ENCODE results near the gene DPP6.
"Not testable (repeated sequence)": the region's sequence is repeated elsewhere in the genome, so short reads cannot be mapped to it uniquely, and the experiment has no call there.

The DPP6 gene

DNA sequence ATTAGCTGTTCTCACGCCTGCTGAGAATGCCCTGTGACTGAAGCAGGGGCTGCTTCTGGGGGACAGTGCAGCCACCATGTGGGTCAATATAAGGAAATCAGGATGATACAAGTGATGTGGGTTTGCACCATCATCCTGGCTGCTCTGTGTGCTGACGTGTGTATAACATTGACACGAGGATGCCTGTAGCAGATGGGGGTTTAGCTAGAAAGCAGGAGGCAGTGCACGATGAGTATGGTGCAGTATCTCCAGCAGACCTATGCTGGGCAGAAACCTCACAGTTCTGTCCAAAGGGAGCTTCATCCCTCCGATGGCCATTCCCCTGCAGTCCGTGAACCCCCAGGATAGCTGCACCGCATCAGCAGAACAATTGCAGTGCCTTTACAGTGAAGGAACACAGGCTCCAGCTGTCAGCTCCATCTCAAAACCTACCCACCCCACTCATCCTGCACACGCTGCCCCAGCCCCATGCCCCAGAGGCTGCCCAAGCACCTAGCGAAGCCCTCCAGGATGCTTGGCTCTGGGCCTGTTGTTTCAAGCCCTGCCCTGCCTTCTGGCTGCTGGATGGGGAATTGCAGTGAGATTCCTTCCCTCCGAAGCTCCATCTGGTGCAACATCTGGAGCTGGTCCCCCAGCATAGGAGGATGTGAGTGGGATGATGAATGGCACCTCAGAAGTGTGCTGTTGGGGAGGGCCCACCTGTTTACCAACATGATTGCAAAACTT is 96.8 kb downstream of the DPP6 start:
- DNase-seq (ENCODE audit: low spot score), result not testable (repeated sequence)

DNA sequence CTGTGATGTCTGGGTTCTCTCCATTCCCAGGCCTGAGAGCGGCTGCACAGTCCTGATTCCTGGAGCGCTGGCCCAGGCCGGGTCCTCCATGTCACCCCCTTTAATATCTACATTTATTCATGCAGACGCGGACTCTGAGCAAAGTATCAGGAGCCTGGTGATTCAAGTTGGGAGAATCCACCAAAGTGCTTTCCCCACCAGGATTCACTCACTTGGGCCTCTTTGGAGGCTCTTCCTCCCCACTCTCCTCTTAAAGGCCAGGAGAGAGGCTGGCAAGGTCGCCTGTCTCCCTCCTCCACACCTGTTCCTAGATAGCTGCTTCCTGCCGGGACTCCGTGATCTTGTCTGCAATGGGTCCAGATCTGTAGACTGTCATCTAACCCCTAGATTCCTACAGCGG is 98.5 kb downstream of the DPP6 start:
- DNase-seq (ENCODE audit: low spot score), result not testable (repeated sequence)

DNA sequence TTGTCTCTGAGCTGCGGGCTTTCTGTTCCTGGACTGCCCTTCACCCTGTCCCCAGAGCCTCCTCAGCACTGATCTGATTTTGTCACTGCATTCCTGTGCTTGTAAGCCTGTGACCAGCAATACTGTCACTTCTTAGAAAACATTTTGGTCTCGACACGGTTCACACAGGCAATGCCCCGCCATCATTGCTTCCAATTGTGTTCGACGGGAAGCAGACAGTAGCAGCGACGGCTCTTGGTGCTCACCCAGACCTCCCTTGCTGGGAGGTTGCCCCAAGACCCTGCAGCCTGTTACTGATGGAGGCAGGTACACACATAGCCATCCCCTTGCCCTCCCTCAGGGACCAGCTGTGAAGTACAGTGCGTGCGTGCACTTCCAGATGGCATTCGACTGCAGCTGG is 99.1 kb downstream of the DPP6 start:
- DNase-seq (ENCODE audit: low spot score), result not testable (repeated sequence)

DNA sequence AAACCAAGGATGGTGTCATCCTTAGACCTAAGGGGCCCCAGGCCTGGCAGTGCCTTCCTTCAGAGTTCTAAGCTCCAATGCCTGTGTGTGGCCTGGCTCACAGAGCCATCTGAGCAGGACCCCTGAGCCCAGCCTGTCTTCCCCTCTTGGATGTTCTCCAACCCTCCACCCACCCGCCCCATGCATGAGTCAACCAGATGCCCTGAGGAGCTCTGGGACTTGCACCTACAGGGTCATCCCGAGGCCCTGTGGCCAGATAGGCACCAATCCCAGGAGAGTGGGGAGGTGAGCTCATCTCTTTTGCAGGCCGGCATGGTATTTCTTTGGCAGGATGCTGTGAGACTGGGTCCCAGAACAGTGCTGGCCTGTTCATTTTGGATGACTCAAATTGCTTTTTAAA is 103.7 kb downstream of the DPP6 start:
- DNase-seq (ENCODE audit: low spot score), result not testable (repeated sequence)

DNA sequence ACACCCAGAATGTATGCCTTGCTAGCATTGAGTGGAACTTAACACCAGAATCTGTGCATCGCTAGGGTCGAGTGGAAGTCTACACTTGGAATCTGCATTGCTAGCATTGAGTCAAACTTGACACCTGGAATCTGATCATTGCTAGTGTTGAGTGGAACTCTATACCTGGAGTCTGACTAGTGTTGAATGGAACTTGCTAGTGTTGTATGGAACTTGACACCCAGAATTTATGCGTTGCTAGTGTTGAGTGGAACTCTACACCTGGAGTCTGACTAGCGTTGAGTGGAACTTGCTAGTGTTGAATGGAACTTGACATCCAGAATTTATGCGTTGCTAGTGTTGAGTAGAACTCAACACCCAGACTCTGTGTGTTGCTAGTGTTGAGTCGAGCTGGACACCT is 110.7 kb downstream of the DPP6 start:
- not testable (repeated sequence) for DNase-seq (ENCODE audit: low spot score)

DNA sequence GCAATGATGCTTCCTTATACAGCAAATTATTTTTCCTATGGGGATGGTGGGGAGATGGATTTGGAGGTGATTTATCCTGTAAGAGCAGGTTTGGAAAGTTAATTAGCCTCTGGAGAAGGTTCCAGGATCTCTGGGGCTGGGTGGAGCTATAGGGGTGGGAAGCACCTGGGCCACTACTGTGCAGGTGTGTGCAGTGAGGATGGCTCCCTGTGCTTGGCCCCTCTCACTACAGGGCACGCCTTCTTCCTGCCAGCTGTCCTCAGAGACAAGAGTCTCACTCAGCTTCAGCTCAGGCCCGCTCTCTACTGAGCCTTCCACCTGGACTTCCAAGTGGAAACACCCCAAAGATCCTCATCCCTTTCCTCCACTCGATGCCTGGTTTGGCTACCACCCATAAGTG is 111.4 kb downstream of the DPP6 start:
- not testable (repeated sequence) for DNase-seq (ENCODE audit: low spot score)

DNA sequence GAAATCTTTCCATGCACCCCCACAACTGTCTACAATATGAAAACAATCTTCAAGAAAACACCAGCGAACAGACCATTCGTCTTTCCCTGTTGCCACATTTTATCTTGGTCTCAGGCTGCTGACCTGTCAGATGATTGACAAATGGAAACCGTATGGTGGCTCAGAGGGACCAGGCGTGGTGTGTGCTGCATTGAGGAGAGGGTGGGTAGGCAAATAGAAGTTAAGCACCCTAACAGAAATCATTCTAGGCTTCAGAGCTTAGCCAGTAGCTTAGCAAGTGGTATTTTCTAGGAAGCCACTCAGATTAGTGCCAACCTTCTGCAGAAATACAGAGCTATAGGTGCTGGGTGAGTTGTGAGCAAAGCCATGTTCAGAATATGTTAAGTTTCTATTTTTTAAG is 114.9 kb downstream of the DPP6 start:
- DNase-seq (ENCODE audit: low spot score), result no peak

DNA sequence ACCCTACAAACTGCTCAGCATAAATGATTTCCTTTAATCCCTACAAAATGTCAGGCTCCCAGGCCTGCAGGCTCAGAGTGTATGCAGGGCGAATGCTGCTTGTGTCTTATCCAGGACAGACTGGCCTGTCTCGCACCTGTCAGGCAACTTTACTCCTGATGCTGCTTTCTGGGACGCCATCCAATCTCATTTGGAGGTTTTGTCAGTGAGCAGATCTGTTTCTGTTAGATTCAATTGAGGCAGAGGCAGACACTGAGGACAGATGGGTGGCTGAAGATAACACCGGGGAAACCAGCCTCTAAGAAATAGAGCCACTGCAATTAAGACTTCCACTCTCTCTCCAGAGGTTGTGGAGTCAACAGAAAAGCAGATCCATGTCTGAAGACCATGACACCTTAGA is 115.6 kb downstream of the DPP6 start:
- DNase-seq (ENCODE audit: low spot score), result no peak

DNA sequence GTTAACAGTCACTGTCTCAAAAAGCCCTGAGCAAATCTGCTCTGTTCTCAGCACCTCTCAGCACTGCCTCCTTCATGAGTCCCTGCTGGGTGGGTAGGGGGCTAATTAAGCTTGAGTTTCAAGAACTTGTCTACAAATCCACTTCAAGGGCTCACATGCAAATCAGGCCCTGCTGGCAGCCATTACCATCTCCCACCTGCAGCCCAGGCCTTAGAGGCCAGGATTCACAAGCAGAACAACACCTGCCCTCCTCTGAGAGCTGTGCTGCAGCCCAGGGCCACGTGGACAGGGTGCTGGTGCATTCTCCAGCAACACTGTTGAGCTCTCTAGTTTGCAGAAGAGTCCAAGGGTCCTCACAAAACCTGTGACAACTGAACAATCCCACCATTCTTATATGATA is 119.2 kb downstream of the DPP6 start:
- DNase-seq (ENCODE audit: low spot score), result no peak

DNA sequence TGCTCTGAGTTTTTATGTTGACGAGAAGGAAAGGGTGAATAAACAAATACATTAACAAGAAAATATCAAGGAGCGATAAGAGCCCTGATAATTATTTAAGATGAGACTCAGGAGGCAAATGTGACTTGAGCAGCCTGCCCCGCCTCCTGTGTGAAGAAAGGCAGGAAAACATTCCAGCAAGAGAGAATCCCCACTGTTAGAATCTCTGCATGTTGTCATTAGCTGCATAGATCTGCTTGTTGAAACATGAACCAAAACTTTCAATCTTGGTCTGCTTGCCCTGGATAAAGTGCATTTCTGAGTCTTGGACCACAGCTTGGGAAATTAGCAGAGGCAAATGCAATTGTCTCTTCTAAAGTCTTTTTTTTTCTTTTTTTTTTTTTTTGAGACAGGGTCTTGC is 120.0 kb downstream of the DPP6 start:
- no peak for DNase-seq (ENCODE audit: low spot score)

DNA sequence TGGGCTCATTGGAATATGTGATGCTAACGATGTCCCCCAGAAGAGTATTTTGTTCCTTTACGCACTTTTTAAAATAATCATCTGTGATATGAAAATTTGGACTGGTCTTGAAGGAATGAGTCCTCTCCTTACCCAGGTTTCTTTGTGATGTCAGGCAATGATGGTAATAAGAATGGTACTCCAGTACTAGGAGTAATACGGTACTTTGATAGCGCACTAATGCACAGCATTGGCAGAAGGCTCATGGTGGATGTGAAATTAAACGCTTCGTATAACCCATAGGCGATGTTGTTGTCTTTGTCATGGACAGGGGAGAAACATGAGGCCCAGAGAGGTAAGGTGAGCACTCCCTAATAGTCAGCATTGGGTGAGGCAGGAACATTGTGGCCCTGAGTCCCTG is 125.4 kb downstream of the DPP6 start:
- no peak for DNase-seq (ENCODE audit: low spot score)

DNA sequence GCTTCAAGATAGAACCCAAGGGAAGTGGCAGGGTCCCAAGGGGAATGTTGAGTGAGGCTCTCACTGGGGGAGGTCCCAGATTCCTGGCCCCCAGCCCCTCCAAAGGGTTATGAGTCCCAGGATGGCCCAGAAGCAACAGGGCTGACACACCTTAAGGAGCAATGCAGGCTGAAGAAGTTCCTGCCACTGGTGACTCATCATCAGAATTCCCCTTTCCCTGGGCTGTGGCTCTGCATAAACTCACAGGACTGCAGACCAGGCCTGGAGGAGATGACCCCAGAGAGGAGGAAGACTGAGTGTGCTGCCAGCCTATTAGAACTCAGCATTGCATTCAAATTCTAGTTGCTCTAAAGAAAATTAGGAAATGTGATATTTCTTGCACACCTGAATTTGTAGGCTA is 126.7 kb downstream of the DPP6 start:
- peak; percentile 82 for DNase-seq (ENCODE audit: low spot score)

DNA sequence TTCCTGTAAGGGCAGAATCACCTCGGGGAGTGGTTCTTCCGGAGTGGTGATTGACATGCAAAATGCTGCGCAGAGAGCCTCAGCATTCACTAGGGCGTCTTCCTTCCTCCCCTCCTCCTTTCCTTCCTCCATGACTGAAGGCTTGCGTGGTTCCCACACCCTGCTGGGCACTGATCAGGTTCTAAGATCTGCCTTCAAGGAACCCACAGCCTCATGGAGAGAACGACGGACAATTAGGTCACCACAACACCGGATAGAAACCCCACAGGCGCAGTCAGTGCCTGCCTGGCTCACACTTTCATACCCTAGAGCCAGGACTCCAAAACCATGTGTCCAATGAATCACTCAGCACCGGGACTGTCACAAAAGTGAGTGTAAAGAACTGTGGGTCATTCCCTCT is 131.3 kb downstream of the DPP6 start:
- no peak for DNase-seq (ENCODE audit: low spot score)

DNA sequence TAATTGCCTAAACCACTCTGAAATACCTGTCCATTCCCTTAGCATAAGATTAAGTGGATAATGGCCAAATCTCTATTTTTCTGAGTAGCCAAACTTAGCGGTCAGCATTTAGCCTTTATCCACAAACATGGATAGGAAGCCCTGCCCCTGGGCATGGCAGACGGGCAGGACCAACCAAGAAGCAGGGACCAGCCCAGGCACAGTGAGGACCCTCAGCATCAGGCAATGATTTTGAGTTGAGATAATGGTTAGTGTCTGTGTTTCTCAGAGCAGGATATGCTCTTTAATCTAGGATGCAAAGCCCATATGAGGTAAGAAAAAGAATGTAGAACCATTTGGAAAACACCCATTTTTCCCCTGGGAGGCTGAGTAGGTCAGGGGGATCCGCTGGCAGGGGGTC is 131.7 kb downstream of the DPP6 start:
- no peak for DNase-seq (ENCODE audit: low spot score)

DNA sequence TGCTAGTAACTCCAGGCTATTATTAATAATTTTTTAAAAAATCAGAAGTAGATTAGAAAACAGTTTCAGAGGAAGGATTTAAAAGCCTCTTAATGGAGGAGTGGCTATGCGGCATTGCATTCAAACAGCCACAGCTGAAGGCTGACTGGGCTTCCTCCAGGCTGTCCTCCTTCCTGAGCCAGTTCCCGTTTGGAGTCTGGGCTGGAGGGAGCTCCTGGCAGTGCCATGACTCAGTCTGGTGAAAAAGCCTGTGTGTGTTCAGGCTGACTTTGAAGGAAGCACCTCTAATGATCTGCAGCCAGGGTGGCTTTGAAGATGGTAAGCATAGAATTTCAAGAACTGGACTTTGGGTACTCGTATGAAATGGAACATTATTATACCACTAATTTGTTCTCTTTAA is 134.6 kb downstream of the DPP6 start:
- DNase-seq (ENCODE audit: low spot score), result no peak

DNA sequence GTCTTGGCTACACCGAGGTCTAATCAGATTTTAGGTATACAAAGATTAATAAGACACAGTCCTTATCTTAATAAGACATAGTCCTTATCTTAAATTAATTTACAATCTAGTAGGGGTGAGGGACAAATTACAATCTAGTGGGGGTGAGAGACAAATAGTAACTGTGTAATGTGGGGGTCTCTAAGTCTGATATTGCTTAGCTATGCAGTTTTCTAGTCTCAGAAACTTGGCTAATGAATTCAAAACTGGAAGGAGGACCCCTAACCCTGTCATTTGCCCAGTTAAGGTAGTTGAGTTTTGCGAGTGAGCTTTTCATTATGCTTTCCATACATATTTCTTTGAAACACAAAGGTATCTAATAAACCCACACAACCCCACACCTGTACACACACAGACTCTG is 136.1 kb downstream of the DPP6 start:
- DNase-seq (ENCODE audit: low spot score), result no peak

DNA sequence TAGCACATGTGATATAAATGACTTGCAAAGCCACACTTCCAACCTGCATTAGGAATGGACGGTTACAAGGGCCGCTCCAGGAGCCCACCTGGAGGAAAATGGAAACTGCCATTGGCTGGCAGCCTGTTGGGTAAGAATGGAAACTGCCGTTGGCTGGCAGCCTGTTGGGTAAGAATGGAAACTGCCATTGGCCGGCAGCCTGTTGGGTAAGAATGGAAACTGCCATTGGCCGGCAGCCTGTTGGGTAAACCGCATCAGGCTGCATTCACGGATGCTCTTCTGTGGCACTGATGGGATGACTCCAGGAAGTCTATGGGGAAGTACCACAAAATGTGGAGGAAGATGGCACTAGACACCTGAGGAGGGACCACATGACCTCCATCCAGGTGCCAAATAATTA is 143.1 kb downstream of the DPP6 start:
- no peak for DNase-seq (ENCODE audit: low spot score)

DNA sequence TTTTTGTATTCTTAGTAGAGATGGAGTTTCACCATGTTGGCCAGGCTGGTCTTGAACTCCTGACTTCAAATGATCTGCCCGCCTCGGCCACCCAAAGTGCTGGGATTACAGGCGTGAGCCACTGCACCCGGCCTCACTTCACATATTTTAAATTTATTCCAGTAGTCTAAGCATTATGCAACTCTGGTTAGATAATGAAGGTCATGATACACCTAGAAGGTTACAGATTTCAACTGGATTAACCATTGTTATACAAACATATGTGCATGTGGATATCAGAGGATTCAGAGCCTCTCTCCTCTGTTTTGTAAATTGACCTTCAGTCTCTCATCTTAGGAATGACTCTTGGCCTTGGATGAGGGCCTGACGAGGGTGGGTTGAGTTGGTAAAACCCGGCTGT is 146.3 kb downstream of the DPP6 start:
- no peak for DNase-seq (ENCODE audit: low spot score)

DNA sequence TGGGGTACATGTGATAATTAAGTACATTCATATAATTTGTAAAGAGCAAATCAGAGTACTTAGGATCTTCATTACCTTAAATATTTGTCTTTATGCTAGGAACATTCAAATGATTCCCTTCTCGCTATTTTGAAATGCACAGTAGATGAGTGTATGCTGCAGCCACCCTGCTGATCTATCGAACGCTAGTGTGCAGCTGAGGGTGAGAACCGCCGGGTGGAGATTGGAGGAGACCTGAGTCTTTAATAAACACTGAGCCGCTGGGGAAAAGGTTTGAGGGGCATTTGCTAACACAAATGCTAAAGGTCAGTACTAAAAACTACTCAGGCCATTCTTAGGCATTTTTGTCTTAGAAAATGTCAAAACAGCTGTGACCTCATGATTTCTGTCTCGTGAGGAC is 148.0 kb downstream of the DPP6 start:
- no peak for DNase-seq (ENCODE audit: low spot score)

DNA sequence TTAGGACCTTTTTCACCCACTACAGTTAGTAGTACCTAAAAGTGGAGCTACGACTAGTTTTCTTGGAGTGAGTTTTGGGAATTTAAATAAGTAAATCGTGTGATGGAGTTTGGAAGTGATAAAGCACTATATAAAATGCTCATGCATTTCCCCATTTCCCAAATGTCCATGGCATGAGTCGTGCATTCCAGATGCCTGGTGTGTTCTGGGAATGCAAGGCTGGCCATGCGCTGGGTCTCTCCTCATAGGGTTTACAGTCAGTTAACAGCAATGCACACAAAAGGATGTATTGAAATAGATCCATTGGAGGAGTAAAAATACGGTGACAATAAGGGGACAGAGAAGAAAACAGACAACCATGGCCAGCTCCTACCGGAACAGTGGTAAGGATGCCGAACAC is 149.8 kb downstream of the DPP6 start:
- DNase-seq (ENCODE audit: low spot score), result peak; percentile 58

DNA sequence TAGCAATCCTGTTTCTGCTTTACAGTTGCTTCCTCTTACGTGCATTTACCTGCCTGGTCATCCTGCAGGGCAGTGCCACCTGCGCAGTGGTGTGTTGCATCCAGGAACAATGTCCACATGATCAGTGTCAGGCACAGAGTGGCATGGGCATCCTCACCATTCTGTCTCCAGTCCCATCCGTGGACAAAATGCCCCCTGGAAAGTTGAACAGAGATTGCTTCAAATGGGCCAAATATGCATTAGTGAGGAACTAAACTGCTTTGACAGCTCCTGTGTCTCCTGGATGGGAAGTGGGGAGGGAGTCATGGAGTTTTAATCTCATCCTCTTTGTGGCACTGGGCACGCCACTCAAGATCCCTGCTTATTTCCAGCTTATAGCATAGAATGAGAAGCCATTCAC is 151.8 kb downstream of the DPP6 start:
- no peak for DNase-seq (ENCODE audit: low spot score)

DNA sequence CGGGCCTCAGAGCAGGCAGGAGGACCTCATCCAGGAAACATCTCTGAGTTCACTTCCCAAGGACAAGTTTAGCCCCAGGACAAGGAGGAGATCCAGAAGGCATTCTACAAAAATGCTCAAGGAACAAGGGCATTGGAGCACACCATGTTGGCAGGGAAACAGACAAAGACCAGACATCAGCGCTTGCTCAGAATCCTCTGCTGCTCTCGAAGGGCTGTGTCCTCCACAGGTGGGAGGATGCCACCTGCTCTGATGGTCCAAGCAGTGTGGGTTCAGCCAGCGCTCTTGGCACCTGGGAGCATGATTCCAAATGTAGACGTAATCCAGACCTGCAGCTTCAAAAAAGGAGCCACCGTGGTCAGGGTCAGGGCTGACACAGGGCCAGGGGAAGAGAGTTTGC is 160.7 kb downstream of the DPP6 start:
- DNase-seq (ENCODE audit: low spot score), result no peak

DNA sequence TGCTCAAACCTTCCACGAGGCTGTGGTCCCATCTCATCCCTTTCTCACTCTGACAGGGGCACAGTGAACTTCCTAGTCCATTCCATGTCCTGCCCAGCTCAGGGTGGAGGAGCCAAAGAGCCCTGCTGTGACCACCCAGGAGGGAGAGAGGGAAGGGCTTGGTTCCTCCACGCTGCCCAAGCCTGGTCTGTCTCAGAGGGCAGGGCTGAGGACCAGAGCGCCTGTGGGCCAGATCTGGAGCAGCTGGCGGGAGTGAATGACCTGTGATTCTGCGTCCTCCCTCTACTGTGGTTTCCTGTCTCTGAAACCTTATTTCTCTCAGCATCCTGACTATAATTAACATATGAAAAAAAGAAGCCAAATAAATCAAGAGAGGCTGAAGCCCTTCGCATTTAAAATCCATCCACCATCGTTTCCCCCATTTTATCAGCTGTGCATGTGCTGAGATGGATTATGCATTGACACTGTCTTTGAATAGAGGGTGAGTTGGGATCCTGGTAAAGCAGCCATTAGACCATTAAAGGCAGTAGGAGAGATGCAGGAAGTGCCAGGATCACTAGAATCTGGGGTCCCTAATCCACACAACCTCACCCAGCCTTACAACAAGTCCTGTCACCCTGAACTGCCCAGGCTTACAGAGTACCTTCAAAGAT is 165.6 kb downstream of the DPP6 start:
- DNase-seq (ENCODE audit: low spot score), result no peak

DNA sequence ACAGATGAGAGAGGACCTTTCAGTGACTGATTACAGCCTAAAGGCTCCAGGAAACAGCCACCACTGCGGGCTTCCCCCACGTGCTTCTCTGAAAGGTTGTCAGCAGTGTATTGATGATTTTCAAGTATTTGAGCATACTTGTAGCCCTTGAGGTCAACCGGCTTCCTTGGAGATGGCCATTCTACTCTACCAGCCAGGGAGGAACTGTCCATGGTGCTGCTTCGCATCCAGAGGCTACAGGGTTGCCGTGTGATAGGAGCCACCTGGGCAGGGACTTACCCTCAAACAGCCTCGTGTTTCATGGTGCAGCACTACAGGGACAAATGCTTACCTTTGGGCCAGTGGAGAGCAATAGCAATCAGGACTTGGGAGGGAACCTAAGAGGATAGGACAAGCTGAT is 179.5 kb downstream of the DPP6 start:
- no peak for DNase-seq (ENCODE audit: low spot score)

All from kidney tubule cell (primary cell).